ENCODE measurements around the gene CPVL. TPM values are rescaled to one million over a fixed set of nuclear protein-coding genes. Genes with fewer than 3 reads are reported as not detected.

CPVL gene
- total RNA-seq, 1 donor from 2014 or later = 15.2 TPM

- Histone ChIP-seq H3K4me3 (no peak overlapping the region), H3K4me1 (no peaks in the 10 kb centered on the region), H3K27ac (no peak overlapping the region), H3K27me3 (no peaks in the 10 kb centered on the region), H3K36me3 (no peaks in the 10 kb centered on the region), H3K9me3 (no peaks in the 10 kb centered on the region)
- no peak for DNase-seq (ENCODE audit: low spot score in 2 of 2)
- intact Hi-C loops (cut with DNase I) = no loop called here
- TF ChIP-seq CTCF (IDR thresholded peaks at IDR 0.05) = no peak
These were observed 105.8 kb downstream of the CPVL start for GRCh38 chr7:29040579-29040925.

GRCh38 chr7:29039821-29040578 is 106.3 kb downstream of the CPVL start:
- TF ChIP-seq CTCF (IDR thresholded peaks at IDR 0.05) = no peak
- no peaks in the 10 kb centered on the region for H3K4me1 ChIP-seq
- intact Hi-C loops (cut with DNase I) = no loop called here
- no peaks in the 10 kb centered on the region for H3K36me3 ChIP-seq
- no peaks in the 10 kb centered on the region for H3K27me3 ChIP-seq
- DNase-seq (ENCODE audit: low spot score in 2 of 2) = no peak
- H3K9me3 ChIP-seq = no peaks in the 10 kb centered on the region
- no peak overlapping the region for H3K27ac ChIP-seq
- no peak overlapping the region for H3K4me3 ChIP-seq

- intact Hi-C loops (cut with DNase I) = no loop called here
- no peak overlapping the region for H3K4me3 ChIP-seq
- no peak overlapping the region for H3K27ac ChIP-seq
- TF ChIP-seq CTCF (IDR thresholded peaks at IDR 0.05) = no peak
- no peaks in the 10 kb centered on the region for H3K9me3 ChIP-seq
- no peaks in the 10 kb centered on the region for H3K4me1 ChIP-seq
- no peaks in the 10 kb centered on the region for H3K27me3 ChIP-seq
- no peaks in the 10 kb centered on the region for H3K36me3 ChIP-seq
- DNase-seq (ENCODE audit: low spot score in 2 of 2) = no peak
These were observed 107.9 kb downstream of the CPVL start for GRCh38 chr7:29038463-29038862.

GRCh38 chr7:29035044-29035740 is 111.1 kb downstream of the CPVL start:
- Histone ChIP-seq H3K27ac (no peak overlapping the region), H3K4me3 (no peak overlapping the region), H3K36me3 (no peaks in the 10 kb centered on the region), H3K27me3 (no peaks in the 10 kb centered on the region), H3K9me3 (no peaks in the 10 kb centered on the region), H3K4me1 (no peaks in the 10 kb centered on the region)
- intact Hi-C loops (cut with DNase I) = no loop called here
- no peak for TF ChIP-seq CTCF (IDR thresholded peaks at IDR 0.05)
- DNase-seq (ENCODE audit: low spot score in 2 of 2) = no peak

- DNase-seq (ENCODE audit: low spot score in 2 of 2) = no peak
- intact Hi-C loops (cut with DNase I) = no loop called here
- no peak for TF ChIP-seq CTCF (IDR thresholded peaks at IDR 0.05)
- H3K27me3 ChIP-seq = no peaks in the 10 kb centered on the region
- H3K36me3 ChIP-seq = no peaks in the 10 kb centered on the region
- no peak overlapping the region for H3K27ac ChIP-seq
- no peak overlapping the region for H3K4me3 ChIP-seq
- no peaks in the 10 kb centered on the region for H3K4me1 ChIP-seq
- H3K9me3 ChIP-seq = no peaks in the 10 kb centered on the region
These were observed 112.8 kb downstream of the CPVL start for GRCh38 chr7:29033584-29033983.

Measured in ascending aorta (tissue), 2 donors.